ENCODE results near the gene MYO1B. TPM values are rescaled to one million over a fixed set of nuclear protein-coding genes. Genes with fewer than 3 reads are reported as not detected.

The MYO1B gene
- total and polyA plus RNA-seq, 2 of the 8 experiments (the other 6 are each of a cell fraction or from before 2014, with no cell fraction given): 15.5 to 61.2 TPM

GRCh38 chr2:191430476-191430875 is 185.3 kb downstream of the MYO1B start (continued):
- TF ChIP-seq HDAC2 (IDR thresholded peaks at IDR 0.05; ENCODE audit: borderline replicate concordance in 1 of 2, low read depth in 2 of 2, low read length in 2 of 2): no peak
- TF ChIP-seq GABPA (IDR thresholded peaks at IDR 0.05; ENCODE audit: borderline replicate concordance, insufficient read depth, low read length): no peak
- no peak for TF ChIP-seq RFX5 (IDR thresholded peaks at IDR 0.05; ENCODE audit: borderline replicate concordance, low read depth, low read length)
- TF ChIP-seq RNF2 (IDR thresholded peaks at IDR 0.05; ENCODE audit: borderline replicate concordance, low read depth, low read length, missing control alignments, poor library complexity, severe bottlenecking): no peak
- TF ChIP-seq CEBPB (IDR thresholded peaks at IDR 0.05; ENCODE audit: low read depth, low read length): no peak
- TF ChIP-seq BACH1 (IDR thresholded peaks at IDR 0.05; ENCODE audit: low read length): no peak

All from H1 (cell line).